Esophagus muscularis mucosa (tissue), 4 donors: ENCODE data around the gene TSSC4. TPM values are rescaled to one million over a fixed set of nuclear protein-coding genes. Genes with fewer than 3 reads are reported as not detected.

Experiments used
- DNase-seq: peaks from one replicate; pipeline ENCODE4 v3.0.0-alpha.2; 2017; ENCODE audit errors: extremely low spot score
- H3K27ac ChIP-seq, 4 donors: fragments of 200-600 bp; sonication (generic); replicated peaks in 1 of 4; 1 replicate in 3 of 4; 2 replicates in 1 of 4; pipeline ENCODE4 v1.5.1; 2016 to 2019; ENCODE audit warnings: mild to moderate bottlenecking in 1 of 4
- H3K27me3 ChIP-seq, 4 donors: fragments of 200-600 bp; sonication (generic); one replicate each; pipeline versions ENCODE4 v1.5.1 to v1.6.0; 2016 to 2019
- H3K36me3 ChIP-seq, 4 donors: fragments of 200-600 bp; sonication (generic); one replicate each; pipeline ENCODE4 v1.5.1; 2016 to 2019
- H3K4me1 ChIP-seq, 4 donors: fragments of 200-600 bp; sonication (generic); one replicate each; pipeline ENCODE4 v1.5.1; 2016 to 2019
- H3K4me3 ChIP-seq, 4 donors: fragments of 200-600 bp; sonication (generic); 1 replicate in 2 of 4; 2 replicates in 2 of 4; pipeline ENCODE4 v1.5.1; 2016 to 2019; ENCODE audit warnings: mild to moderate bottlenecking in 4 of 4, moderate library complexity in 1 of 4
- H3K9me3 ChIP-seq, 4 donors: fragments of 200-600 bp; sonication (generic); 1 replicate in 3 of 4; 2 replicates in 1 of 4; pipeline ENCODE4 v1.5.1; 2016 to 2019
- EP300 ChIP-seq: sonication (generic); formaldehyde crosslinking; IDR thresholded peaks from one replicate; pipeline ENCODE4 v1.6.1; 2017; ENCODE audit warnings: antibody characterized with exemption
- POLR2A ChIP-seq: fragments of 450-650 bp; IDR thresholded peaks from one replicate; pipeline ENCODE4 v1.6.1; 2017; ENCODE audit warnings: antibody characterized with exemption, moderate library complexity, mild to moderate bottlenecking, low read depth
- POLR2AphosphoS5 ChIP-seq, 2 donors: sonication (generic); formaldehyde crosslinking; IDR thresholded peaks; one replicate each; pipeline ENCODE4 v1.6.1; 2017; ENCODE audit warnings: antibody characterized with exemption in 2 of 2
- WGBS: methylation state at CpG from one replicate; pipeline ENCODE4 v1.1.5; 2018; 5-methylcytosine and 5-hydroxymethylcytosine counted together
- intact Hi-C: fragments of 100-400 bp; cut with DNase I; formaldehyde crosslinking; loops from one replicate; pipeline ENCODE4 v1.15.1; 2023
- total RNA-seq, 4 donors: library from RNA; depleted of rRNA; stranded (reverse); fragments of >200 nt; gene quantifications; one replicate each; pipeline versions ENCODE4 v1.1.0 to v1.2.1, GENCODE V29; 2016
- TF ChIP-seq, protein P1 (sequence below), 3 experiments: fragments of 200-600 bp in 2 of 3; fragments of 450-650 bp in 1 of 3; sonication (generic) in 2 of 3; IDR thresholded peaks; one replicate each; pipeline ENCODE4 v1.5.1; 2017 to 2019; ENCODE audit warnings: antibody characterized with exemption in 3 of 3, mild to moderate bottlenecking in 2 of 3, moderate library complexity in 1 of 3

The TSSC4 gene
- total RNA-seq, 4 donors from 2014 or later: 46.9 to 76.9 (median 70.6) TPM

DNA sequence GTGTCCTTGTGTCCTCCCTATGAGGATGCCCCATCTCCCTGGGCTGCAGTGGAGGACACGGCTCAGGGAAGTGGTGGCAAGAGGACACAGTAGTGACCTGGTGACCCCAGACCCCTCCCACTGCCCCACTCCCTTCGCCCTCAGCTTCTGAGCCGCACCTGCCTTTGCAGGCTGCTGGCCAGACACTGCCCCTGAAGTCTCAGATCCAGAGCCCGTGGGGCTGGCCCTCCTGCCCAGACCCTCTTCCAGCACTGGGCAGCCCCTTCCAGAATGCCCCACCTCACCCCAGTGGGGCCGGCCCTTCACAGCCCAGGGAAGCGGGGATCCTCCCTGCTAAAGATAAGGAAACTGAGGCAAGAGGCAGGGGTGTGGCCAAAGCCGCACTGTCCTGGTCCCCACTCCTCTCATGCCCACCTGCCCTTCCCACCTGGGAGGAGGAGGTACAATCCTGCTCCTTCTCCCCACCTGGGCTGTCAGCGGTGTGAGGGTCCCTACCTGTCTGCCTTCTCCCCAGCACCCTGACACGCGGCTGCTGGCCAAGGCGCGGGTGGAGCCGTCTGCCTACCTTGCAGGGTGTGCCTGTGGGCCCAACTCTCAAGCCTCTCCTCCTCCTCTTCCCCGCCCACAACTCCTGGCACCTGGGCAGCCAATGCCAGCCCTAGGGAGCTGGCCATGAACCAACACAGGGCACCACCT is 26.4 kb downstream of the TSSC4 start:
- Histone ChIP-seq H3K9me3 (no peaks in the 10 kb centered on the region), H3K27me3 (peaks cover 0 to 33% (median 0%) of the 10 kb centered on the region in 4 donors), H3K27ac (no peak overlapping the region), H3K4me1 (no peaks in the 10 kb centered on the region), H3K4me3 (no peak overlapping the region), H3K36me3 (no peaks in the 10 kb centered on the region)
- 95% methylated on average over 14 of the region's 14 CpGs for WGBS
- TF ChIP-seq POLR2AphosphoS5 (IDR thresholded peaks at IDR 0.05) (no peak), EP300 (no peak), POLR2A (no peak)
- TF ChIP-seq, protein P1, sequence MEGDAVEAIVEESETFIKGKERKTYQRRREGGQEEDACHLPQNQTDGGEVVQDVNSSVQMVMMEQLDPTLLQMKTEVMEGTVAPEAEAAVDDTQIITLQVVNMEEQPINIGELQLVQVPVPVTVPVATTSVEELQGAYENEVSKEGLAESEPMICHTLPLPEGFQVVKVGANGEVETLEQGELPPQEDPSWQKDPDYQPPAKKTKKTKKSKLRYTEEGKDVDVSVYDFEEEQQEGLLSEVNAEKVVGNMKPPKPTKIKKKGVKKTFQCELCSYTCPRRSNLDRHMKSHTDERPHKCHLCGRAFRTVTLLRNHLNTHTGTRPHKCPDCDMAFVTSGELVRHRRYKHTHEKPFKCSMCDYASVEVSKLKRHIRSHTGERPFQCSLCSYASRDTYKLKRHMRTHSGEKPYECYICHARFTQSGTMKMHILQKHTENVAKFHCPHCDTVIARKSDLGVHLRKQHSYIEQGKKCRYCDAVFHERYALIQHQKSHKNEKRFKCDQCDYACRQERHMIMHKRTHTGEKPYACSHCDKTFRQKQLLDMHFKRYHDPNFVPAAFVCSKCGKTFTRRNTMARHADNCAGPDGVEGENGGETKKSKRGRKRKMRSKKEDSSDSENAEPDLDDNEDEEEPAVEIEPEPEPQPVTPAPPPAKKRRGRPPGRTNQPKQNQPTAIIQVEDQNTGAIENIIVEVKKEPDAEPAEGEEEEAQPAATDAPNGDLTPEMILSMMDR (IDR thresholded peaks at IDR 0.05): no peak
- no peak for DNase-seq
- intact Hi-C loops: loop anchor here (5.0 kb wide), 1 partner anchor 460 kb away; the partner anchor contains the start of gene CDKN1C

DNA sequence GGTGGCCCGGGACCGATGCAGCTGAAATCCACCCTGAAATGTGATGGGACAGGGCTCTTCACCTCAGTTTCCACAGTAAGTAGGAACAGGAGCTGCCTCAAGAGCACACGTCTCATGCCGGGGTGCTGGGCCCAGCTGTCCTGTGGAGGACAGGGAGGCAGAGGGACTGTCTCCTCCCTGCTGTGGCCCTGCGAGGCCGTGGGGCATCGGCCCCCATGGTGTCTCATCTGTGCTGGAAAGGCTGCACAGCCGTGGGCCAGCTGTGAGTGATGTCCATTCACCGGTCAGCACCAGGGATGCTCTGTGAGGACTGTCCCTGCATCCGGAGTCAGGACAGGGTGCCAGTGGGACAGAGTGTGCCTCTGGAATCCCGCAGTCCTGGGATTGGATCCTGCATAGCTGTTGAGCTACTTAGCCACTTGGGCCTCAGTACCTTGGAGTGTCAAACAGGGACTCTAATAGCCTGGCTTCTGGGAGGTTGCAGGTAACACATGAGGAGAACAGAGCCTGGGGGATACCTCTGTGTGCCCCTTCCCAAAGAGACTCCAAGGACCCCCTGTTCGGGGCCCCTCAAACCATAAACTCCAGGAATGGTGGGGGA is 27.3 kb downstream of the TSSC4 start:
- TF ChIP-seq POLR2AphosphoS5 (IDR thresholded peaks at IDR 0.05): no peak
- TF ChIP-seq POLR2A: no peak
- TF ChIP-seq, protein P1 (IDR thresholded peaks at IDR 0.05): no peak
- TF ChIP-seq EP300: no peak
- Histone ChIP-seq H3K4me1 (no peaks in the 10 kb centered on the region), H3K9me3 (no peaks in the 10 kb centered on the region), H3K4me3 (no peak overlapping the region), H3K36me3 (no peaks in the 10 kb centered on the region), H3K27ac (no peak overlapping the region), H3K27me3 (peaks cover 0 to 34% (median 0%) of the 10 kb centered on the region in 4 donors)
- intact Hi-C loops: loop anchor here (2.0 to 5.0 kb wide), 2 partner anchors 103 to 459 kb away; partner anchors contain the start of gene CDKN1C
- DNase-seq: no peak
- WGBS: 78% methylated on average over 11 of the region's 12 CpGs

DNA sequence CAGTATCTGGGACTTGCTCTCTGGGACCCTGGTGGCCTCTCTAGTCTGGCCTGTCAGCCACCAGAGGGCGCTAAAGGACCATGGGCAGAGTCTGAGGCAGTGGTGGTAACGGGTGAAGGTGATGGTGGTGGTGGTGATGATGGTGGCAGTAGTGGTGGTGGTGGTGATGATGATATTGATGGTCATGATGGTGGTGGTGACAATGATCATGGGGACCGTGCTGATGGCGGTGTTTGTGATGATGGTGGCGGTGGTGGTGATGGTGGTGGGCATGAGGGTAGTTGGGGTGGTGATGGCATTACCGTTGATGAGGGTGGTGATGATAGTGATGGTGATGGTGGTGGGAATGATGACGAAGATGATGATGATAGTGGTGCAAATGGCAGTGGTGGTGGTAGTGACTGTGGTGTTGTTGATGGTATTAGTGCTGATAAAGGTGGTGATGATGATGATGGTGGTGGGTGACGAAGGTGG is 27.8 kb downstream of the TSSC4 start:
- DNase-seq: no peak
- peaks cover 0 to 35% (median 0%) of the 10 kb centered on the region in 4 donors for H3K27me3 ChIP-seq
- TF ChIP-seq, protein P1 (IDR thresholded peaks at IDR 0.05): peak; percentile 56 to 69 (median 66)
- no peak for TF ChIP-seq POLR2AphosphoS5 (IDR thresholded peaks at IDR 0.05)
- no peak overlapping the region for H3K4me3 ChIP-seq
- H3K27ac ChIP-seq: no peak overlapping the region
- WGBS: 59% methylated on average over 8 of the region's 8 CpGs
- intact Hi-C loops: loop anchor here (2.0 to 5.0 kb wide), 2 partner anchors 102 to 459 kb away; partner anchors contain the start of gene CDKN1C
- H3K4me1 ChIP-seq: no peaks in the 10 kb centered on the region
- no peaks in the 10 kb centered on the region for H3K9me3 ChIP-seq
- no peaks in the 10 kb centered on the region for H3K36me3 ChIP-seq

DNA sequence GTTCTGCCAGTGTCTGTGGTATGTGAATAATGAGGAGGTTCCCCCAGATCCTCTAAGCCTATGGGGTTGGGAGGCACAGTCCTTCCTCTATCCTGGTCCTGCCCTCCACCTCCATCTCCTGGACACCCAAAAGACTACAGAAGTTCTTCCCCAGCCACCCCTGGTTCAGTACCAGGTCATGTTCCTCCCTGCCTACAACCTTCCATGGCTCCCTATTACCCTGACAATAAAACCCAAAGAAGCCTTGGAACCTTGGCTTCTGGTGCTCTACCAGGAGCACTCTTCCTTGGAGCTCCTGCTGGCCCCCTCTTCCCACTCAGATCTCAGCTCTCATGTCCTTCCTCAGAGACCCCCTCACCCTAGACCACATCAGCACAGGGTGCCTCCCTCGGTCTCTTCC is 30.8 kb downstream of the TSSC4 start:
- TF ChIP-seq EP300 (no peak), POLR2A (no peak)
- intact Hi-C loops: no loop called here
- H3K4me3 ChIP-seq: no peak overlapping the region
- H3K36me3 ChIP-seq: no peaks in the 10 kb centered on the region
- H3K9me3 ChIP-seq: no peaks in the 10 kb centered on the region
- no peaks in the 10 kb centered on the region for H3K4me1 ChIP-seq
- H3K27ac ChIP-seq: no peak overlapping the region
- H3K27me3 ChIP-seq: peaks cover 0 to 28% (median 0%) of the 10 kb centered on the region in 4 donors
- WGBS: 95% methylated on average over 1 of the region's 1 CpG
- DNase-seq: no peak

DNA sequence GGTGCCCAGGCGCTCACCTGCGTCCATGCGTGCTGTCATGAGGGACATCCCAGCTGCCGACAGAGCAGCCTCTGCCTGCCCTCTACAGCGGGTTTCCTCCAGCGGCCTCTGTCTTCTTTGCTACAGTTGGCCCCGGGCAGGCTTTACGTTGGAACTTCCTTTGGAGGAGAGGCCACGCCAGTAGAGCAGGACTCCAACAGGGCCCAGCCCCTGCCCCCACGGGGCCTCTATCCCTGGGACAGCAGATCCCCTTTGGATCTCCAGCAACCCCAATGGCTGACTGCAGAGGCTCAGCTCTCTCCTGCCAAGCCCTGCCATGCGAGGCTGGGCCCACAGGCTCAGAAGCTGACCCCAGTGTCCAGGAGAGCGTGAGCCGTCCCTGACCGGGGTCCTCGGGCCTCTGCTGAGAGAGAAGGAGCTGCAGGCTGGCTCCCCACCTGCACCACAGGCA is 31.6 kb downstream of the TSSC4 start:
- H3K4me3 ChIP-seq: no peak overlapping the region
- H3K9me3 ChIP-seq: no peaks in the 10 kb centered on the region
- WGBS: 71% methylated on average over 3 of the region's 15 CpGs
- intact Hi-C loops: no loop called here
- H3K36me3 ChIP-seq: no peaks in the 10 kb centered on the region
- no peak overlapping the region for H3K27ac ChIP-seq
- peaks cover 0 to 32% (median 0%) of the 10 kb centered on the region in 4 donors for H3K27me3 ChIP-seq
- no peak for TF ChIP-seq POLR2A
- no peaks in the 10 kb centered on the region for H3K4me1 ChIP-seq
- no peak for DNase-seq
